ENCODE results near the gene PLEKHA6. TPM values are rescaled to one million over a fixed set of nuclear protein-coding genes. Genes with fewer than 3 reads are reported as not detected.
"Not testable (repeated sequence)": the region's sequence is repeated elsewhere in the genome, so short reads cannot be mapped to it uniquely, and the experiment has no call there.

The PLEKHA6 gene
- polyA plus RNA-seq, 3 donors from 2014 or later = not detected

DNA sequence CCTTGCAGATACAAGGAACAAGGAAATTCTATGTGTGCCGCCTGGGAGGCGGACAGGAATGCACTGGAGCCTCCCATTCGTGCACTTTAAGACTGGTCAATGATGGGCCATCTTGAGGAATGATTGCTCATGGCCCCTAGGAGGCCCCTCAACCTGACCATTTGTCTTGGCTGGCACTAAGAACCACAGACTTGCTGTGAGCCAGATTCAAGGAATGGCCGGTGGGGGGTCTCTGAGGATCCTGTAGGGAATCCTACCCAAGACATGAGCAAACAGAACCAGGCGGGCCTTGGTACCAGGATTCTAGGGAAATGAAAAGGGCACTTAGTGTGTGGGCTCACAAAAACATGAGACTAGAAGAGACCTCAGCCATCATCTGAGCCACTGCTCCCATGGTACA lies 117.8 kb downstream of the PLEKHA6 start:
- H3K27ac Mint-ChIP-seq = no peak overlapping the region
- H3K27me3 Mint-ChIP-seq (ENCODE audit: low read depth in 3 of 3) = peaks cover 0 to 5% (median 2%) of the 10 kb centered on the region in 3 donors
- H3K4me3 Mint-ChIP-seq = no peak overlapping the region
- no peak for DNase-seq
- no peaks in the 10 kb centered on the region for H3K9me3 Mint-ChIP-seq
- H3K36me3 Mint-ChIP-seq = no peaks in the 10 kb centered on the region
- no peaks in the 10 kb centered on the region for H3K4me1 Mint-ChIP-seq

DNA sequence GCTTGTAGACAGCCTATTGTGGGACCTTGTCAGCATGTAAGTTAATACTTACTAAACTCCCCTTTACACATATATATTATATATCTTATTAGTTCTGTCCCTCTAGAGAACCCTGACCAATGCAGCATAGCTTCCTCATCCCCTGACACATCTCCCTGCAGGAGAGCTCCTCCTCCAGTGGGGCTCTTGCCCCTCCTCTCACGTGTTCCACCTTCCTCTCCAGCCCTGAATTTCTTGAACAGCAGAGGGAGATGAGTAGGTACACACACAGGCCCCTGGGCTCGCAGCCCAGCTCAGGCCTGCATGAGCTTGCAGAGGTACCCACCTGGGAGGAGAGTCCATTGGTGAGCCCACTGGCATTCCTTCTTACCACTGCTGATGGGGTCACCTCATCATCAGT lies 118.7 kb downstream of the PLEKHA6 start:
- H3K27ac Mint-ChIP-seq = no peak overlapping the region
- no peak for DNase-seq
- H3K4me1 Mint-ChIP-seq = no peaks in the 10 kb centered on the region
- H3K9me3 Mint-ChIP-seq = no peaks in the 10 kb centered on the region
- peaks cover 0 to 5% (median 2%) of the 10 kb centered on the region in 3 donors for H3K27me3 Mint-ChIP-seq (ENCODE audit: low read depth in 3 of 3)
- no peak overlapping the region for H3K4me3 Mint-ChIP-seq
- H3K36me3 Mint-ChIP-seq = no peaks in the 10 kb centered on the region

DNA sequence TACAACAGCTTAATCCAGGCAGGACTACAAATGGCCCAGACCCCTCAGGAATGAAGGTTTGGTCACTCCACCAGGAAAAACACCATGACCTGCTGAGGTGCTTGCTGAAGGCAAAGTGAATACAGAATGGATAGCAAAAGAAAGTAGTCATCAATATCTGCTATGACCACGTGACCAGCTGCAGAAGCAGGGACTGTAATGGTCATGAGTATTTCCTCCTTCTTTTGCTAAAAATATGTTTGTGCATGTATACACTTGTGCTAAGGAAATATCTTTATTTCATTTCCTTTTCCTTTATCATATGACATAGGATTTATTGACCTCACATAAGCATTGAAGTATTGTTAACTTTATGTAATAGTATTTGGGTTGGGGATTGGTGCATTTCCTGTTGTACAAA lies 119.5 kb downstream of the PLEKHA6 start:
- H3K27me3 Mint-ChIP-seq (ENCODE audit: low read depth in 3 of 3) = peaks cover 0 to 5% (median 2%) of the 10 kb centered on the region in 3 donors
- H3K9me3 Mint-ChIP-seq = no peaks in the 10 kb centered on the region
- H3K27ac Mint-ChIP-seq = no peak overlapping the region
- H3K36me3 Mint-ChIP-seq = no peaks in the 10 kb centered on the region
- no peaks in the 10 kb centered on the region for H3K4me1 Mint-ChIP-seq
- no peak for DNase-seq
- H3K4me3 Mint-ChIP-seq = no peak overlapping the region

DNA sequence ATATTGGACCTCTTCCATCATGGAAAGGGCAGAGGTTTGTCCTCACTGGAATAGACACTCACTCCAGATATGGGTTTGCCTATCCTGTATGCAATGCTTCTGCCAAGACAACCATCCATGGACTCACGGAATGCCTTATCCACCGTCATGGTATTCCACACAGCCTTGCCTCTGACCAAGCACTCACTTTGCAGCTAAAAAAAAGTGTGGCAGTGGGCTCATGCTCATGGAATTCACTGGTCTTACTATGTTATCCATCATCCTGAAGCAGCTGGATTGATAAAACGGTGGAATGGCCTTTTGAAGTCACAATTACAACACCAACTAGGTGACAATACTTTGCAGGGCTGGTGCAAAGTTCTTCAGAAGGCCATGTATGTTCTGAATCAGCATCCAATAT lies 120.3 kb downstream of the PLEKHA6 start:
- not testable (repeated sequence) for H3K27me3 Mint-ChIP-seq (ENCODE audit: low read depth in 3 of 3); H3K9me3 Mint-ChIP-seq; H3K4me3 Mint-ChIP-seq; DNase-seq; H3K4me1 Mint-ChIP-seq; H3K27ac Mint-ChIP-seq; H3K36me3 Mint-ChIP-seq

DNA sequence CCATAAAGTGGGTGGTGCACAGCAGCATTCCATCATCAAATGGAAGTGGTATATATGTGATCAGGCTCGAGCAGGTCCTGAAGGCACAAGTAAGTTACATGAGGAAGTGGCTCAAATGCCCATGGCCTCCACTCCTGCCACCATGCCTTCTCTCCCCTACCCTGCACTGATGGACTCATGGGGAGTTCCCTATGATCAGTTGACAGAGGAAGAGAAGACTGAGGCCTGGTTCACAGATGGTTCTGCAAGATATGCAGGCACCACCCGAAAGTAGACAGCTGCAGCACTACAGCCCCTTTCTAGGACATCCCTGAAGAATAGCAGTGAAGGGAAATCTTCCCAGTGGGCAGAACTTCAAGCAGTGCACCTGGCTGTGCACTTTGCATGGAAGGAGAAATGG lies 121.2 kb downstream of the PLEKHA6 start:
- DNase-seq; H3K4me1 Mint-ChIP-seq; H3K27me3 Mint-ChIP-seq (ENCODE audit: low read depth in 3 of 3); H3K36me3 Mint-ChIP-seq; H3K4me3 Mint-ChIP-seq; H3K9me3 Mint-ChIP-seq; H3K27ac Mint-ChIP-seq: not testable (repeated sequence)

DNA sequence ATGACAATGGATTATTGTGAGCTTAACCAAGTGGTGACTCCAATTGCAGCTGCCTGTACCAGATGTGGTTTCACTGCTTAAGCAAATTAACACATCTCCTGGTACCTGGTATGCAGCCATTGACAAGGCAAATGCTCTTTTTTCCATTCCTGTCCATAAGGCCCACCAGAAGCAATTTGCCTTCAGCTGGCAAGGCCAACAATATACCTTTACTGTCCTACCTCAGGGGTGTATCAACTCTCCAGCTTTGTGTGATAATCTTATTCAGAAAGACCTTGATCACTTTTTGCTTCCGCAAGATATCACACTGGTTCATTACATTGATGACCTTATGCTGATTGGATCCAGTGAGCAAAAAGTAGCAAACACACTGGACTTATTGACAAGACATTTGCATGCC lies 122.2 kb downstream of the PLEKHA6 start:
- not testable (repeated sequence) for H3K9me3 Mint-ChIP-seq; H3K36me3 Mint-ChIP-seq; H3K27ac Mint-ChIP-seq; H3K4me3 Mint-ChIP-seq; DNase-seq; H3K4me1 Mint-ChIP-seq; H3K27me3 Mint-ChIP-seq (ENCODE audit: low read depth in 3 of 3)

DNA sequence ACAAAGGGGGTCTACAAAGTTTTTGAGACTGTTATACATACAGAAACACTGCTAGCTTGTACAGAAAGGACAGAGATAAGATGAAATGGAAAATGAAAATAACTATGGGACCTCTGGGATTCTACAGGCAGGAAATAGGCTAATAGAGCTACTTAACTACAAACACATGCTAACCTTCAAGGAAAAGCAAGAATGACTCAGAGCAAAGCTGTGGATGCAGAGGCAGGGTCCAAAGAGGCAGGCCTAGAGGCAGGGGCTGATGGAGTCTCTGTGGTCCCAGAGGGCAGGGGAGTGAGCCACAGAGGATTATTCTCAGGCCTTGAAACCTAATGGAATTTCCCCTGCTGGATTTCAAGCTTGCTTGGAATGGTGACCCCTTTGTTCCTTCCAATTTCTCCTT lies 127.2 kb downstream of the PLEKHA6 start:
- H3K27me3 Mint-ChIP-seq (ENCODE audit: low read depth in 3 of 3) = peaks cover 0 to 6% (median 1%) of the 10 kb centered on the region in 3 donors
- no peaks in the 10 kb centered on the region for H3K36me3 Mint-ChIP-seq
- no peaks in the 10 kb centered on the region for H3K4me1 Mint-ChIP-seq
- no peak overlapping the region for H3K4me3 Mint-ChIP-seq
- no peak for DNase-seq
- no peak overlapping the region for H3K27ac Mint-ChIP-seq
- no peaks in the 10 kb centered on the region for H3K9me3 Mint-ChIP-seq

DNA sequence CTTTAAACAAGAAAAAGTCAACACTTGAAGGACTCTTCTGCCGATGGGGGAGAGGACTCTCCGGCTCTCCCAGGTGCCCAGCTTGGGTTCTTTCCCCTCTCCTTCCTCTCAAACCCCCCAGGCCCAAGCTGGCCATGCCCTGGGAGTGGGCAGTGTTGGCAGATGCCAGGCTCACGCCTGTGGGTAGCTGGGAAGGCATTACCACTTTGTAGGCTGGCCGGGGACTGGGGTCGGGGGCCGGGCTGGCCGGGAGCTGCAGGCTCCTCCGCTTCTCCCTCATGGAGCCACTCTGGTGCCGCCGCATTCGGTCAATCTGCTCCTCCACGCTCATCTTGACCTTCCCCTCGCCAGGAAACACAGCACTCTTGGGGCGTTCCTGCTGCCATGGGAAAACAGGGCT lies 129.5 kb downstream of the PLEKHA6 start:
- H3K4me3 Mint-ChIP-seq = no peak overlapping the region
- H3K36me3 Mint-ChIP-seq = no peaks in the 10 kb centered on the region
- H3K27ac Mint-ChIP-seq = no peak overlapping the region
- H3K27me3 Mint-ChIP-seq (ENCODE audit: low read depth in 3 of 3) = peaks cover 0 to 7% (median 1%) of the 10 kb centered on the region in 3 donors
- DNase-seq = no peak
- H3K4me1 Mint-ChIP-seq = no peaks in the 10 kb centered on the region
- no peaks in the 10 kb centered on the region for H3K9me3 Mint-ChIP-seq

DNA sequence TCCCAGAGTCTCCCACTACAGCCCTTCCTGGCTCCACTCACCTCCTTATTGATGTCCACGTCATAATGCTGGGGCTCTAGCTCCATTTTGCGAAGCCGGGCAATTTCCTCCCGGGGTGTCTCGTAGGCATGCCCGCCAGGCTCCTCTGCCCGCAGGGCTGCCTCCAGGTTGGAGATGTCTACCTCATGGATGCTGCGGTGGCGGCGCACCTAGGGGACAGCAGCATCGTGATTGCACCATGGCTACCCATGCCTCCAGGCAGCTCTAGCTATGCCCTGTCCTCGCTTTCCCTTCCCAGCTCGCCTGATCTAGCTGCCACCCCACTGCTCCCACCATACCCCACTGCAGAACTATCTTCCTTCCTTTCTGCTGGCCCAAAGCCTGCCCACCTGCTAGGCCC lies 130.8 kb downstream of the PLEKHA6 start:
- H3K36me3 Mint-ChIP-seq = no peaks in the 10 kb centered on the region
- H3K4me1 Mint-ChIP-seq = no peaks in the 10 kb centered on the region
- peaks cover 0 to 7% (median under 1%) of the 10 kb centered on the region in 3 donors for H3K27me3 Mint-ChIP-seq (ENCODE audit: low read depth in 3 of 3)
- no peak overlapping the region for H3K4me3 Mint-ChIP-seq
- no peaks in the 10 kb centered on the region for H3K9me3 Mint-ChIP-seq
- H3K27ac Mint-ChIP-seq = peak overlapping the region in 1 of 6 donors; percentile 13
- DNase-seq = no peak

DNA sequence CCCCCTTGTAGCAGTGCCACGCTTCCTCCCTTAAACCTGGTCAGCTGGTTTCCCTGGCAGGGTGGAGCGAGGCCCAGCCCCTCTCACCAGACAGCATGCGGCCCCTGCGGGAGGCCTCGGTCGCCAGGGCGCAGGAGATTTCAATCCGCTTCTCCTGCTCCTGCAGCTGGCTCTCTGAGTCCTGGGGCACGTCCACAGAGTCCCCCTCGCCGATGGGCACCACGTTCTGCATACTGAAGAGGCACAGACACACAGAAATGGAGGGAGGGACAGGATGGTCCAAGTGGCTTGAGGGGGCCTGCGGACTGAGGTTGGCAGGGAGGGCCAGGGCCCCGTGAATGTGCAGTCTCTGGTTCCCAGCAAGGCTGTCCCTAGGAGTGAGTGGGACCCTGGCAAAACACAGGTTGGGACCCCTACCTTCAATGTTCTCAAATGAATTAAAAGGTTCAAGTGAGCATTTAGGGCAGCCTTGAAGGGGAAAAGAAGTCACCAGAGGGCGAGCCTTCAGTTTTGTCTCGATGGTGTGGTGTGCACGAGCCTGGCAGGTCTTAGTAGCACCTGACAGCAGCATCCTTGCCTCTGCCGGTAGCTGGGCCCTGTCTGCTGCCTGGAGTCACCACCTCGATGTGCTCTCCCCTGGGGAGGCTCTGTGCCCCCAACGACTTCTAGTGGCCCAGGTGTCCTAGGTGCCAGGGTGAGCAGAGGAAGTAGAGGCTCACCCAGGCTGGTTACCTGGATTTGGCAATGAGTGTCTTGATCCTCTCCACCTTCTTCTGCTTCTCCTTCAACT lies 131.5 kb downstream of the PLEKHA6 start:
- Mint-ChIP-seq H3K4me3 (no peak overlapping the region), H3K9me3 (no peaks in the 10 kb centered on the region), H3K4me1 (no peaks in the 10 kb centered on the region), H3K36me3 (no peaks in the 10 kb centered on the region), H3K27ac (no peak overlapping the region), H3K27me3 (ENCODE audit: low read depth in 3 of 3) (peaks cover 0 to 7% (median 0%) of the 10 kb centered on the region in 3 donors)
- DNase-seq = no peak

DNA sequence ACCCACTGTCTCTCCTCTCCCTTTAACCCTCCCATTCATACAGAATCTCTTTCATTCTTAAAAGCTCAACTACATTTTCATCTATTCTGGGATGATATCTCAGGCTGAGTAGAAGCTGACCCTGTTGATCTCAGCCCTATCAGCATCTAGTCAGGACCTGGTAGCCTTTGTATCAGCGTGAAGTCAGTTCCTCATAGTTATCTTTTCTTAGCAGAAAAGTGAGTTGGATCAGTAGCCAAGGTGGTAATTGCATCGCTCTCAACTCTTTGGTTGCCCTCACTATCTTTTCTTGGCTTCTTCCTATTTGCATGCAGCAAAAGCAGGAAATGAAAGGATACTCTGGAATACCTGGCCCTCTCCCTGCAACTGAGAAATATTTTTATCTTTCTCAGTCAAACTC lies 132.4 kb downstream of the PLEKHA6 start:
- Mint-ChIP-seq H3K27me3 (ENCODE audit: low read depth in 3 of 3) (peaks cover 0 to 7% (median 0%) of the 10 kb centered on the region in 3 donors), H3K27ac (no peak overlapping the region), H3K4me1 (no peaks in the 10 kb centered on the region), H3K4me3 (no peak overlapping the region), H3K36me3 (no peaks in the 10 kb centered on the region), H3K9me3 (no peaks in the 10 kb centered on the region)
- DNase-seq = no peak

DNA sequence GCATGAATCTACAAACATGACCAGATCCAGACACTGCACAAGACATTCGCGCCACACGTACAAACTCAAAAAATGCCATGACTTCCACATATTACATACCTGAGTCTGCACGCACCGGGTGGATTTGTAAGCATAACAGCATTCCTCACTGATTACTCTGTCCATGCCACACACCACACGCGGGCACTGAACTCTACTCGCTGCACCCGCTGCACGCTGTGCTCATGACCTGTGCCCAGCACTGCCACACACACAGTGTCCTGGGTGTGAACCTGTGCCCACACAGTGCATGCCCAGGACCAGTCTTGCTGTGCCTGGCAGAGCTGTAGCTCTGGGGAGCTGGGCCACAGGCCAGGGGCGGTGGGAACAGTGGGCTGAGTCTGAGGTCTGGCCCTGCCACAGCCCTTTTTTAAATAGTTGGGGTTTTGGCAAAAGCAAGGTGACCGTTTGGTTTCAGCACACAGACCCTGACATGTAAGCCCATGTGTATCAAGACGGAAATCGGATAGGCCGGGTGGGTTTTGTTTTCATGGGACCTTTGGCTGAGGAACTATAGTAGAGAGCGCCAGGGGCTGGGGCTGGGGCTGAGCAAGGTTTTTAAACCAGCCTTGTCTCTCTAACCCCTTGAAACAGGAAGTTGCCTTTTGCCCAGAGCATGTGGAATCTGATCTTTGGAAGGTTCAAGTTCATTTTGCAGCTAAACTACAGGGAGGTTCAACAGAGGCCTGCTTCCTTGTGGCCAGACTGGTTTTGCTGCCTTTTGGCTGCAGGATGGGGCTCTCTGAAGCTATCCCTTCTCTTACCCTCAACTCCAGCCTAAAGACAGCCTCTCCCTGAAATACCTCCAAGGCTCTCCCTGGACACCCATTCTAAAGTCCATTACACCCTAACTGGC lies 133.6 kb downstream of the PLEKHA6 start:
- DNase-seq = no peak
- Mint-ChIP-seq H3K4me1 (no peaks in the 10 kb centered on the region), H3K36me3 (no peaks in the 10 kb centered on the region), H3K27me3 (ENCODE audit: low read depth in 3 of 3) (peaks cover 0 to 9% (median 2%) of the 10 kb centered on the region in 3 donors), H3K9me3 (no peaks in the 10 kb centered on the region), H3K27ac (no peak overlapping the region), H3K4me3 (no peak overlapping the region)

DNA sequence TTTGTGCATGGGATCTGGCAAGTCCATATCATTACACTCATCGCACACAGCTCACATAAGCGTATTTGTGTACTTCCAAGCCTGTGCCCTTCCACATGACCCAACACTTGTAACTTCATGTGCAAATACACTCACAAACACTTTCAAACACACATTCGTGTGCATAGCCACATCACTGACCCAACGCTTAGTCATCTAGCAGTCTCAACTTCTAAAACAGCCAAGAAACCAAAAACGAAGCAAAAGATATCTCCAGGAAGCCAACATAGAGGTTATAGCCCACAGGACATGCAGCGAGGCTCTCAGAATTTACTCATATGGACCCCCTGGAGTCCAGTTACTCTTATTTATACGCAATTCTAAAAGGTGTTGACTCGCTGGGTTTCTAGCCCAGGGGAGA lies 135.1 kb downstream of the PLEKHA6 start:
- Mint-ChIP-seq H3K4me3 (no peak overlapping the region), H3K9me3 (no peaks in the 10 kb centered on the region), H3K27ac (no peak overlapping the region), H3K36me3 (no peaks in the 10 kb centered on the region), H3K27me3 (ENCODE audit: low read depth in 3 of 3) (peaks cover 0 to 9% (median 2%) of the 10 kb centered on the region in 3 donors), H3K4me1 (no peaks in the 10 kb centered on the region)
- DNase-seq = no peak

DNA sequence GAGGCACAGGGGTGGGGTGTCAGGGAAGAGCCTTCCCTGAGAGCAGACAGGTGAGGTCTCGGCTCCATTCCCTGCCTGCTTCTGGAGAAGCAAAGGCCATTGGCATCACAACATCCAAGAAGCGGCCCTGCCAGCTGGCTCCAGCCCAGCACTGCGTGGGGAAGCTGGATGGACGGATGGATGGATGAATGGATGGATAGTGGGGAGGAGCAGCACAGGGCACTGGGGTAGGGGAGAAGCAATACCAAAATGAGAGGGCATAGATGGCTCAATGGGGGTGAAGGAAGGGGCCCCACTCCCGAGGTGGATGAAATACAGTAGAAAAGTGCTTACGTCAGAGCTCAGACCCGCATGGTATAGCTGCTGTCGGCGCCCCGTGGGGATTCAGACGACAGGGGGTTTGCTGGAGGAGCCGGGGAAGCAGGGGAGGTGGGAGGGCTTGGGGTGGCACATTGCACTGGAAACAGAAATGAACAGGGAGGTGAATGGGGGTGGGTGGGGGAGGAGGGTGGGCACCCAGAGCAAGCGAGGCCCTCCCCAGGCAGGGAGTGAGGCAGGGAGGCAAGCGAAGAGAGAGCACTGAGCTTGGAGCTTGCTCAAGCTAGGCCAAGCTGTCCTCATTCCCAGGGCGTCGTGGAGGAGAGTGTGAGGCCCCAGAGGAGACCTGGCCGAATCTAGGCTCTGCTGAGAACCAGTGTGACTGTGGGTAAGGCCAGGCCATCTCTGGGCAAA lies 136.4 kb downstream of the PLEKHA6 start:
- Mint-ChIP-seq H3K9me3 (no peaks in the 10 kb centered on the region), H3K4me1 (peaks cover 6 to 8% of the 10 kb centered on the region in 2 donors), H3K36me3 (no peaks in the 10 kb centered on the region), H3K27me3 (ENCODE audit: low read depth in 3 of 3) (peaks cover 1 to 5% (median 3%) of the 10 kb centered on the region in 3 donors), H3K27ac (no peak overlapping the region), H3K4me3 (no peak overlapping the region)
- DNase-seq = no peak

Measured in immature natural killer cell (primary cell).